Duodenal mucosa (tissue), 2 donors: Measurements from ENCODE around the gene CDH19.

Experiments used
- H3K27ac ChIP-seq: one replicate; pipeline ENCODE4 v1.7.0; 2013; ENCODE audit warnings: low read depth, low read length
- H3K27me3 ChIP-seq, 2 donors: one replicate each; pipeline ENCODE4 v1.7.0; 2013; ENCODE audit warnings: low read length in 2 of 2, control low read depth in 1 of 2; ENCODE audit not compliant: insufficient read depth in 2 of 2, control insufficient read depth in 1 of 2
- H3K36me3 ChIP-seq, 2 donors: one replicate each; pipeline ENCODE4 v1.7.0; 2013; ENCODE audit warnings: low read length in 2 of 2, control low read depth in 1 of 2; ENCODE audit not compliant: insufficient read depth in 2 of 2, control insufficient read depth in 1 of 2
- H3K4me1 ChIP-seq, 2 donors: one replicate each; pipeline ENCODE4 v1.7.0; 2013; ENCODE audit warnings: low read length in 2 of 2, control low read depth in 1 of 2; ENCODE audit not compliant: insufficient read depth in 2 of 2, control insufficient read depth in 1 of 2
- H3K4me3 ChIP-seq, 2 donors: one replicate each; pipeline ENCODE4 v1.7.0; 2013; ENCODE audit warnings: low read length in 2 of 2, low read depth in 1 of 2
- H3K9ac ChIP-seq, 2 donors: one replicate each; pipeline ENCODE4 v1.7.0; 2013; ENCODE audit warnings: low read length in 2 of 2, low read depth in 1 of 2
- H3K9me3 ChIP-seq, 2 donors: one replicate each; pipeline ENCODE4 v1.7.0; 2013; ENCODE audit warnings: low read length in 2 of 2, control low read depth in 1 of 2; ENCODE audit not compliant: control insufficient read depth in 1 of 2

CDH19 gene, protein sequence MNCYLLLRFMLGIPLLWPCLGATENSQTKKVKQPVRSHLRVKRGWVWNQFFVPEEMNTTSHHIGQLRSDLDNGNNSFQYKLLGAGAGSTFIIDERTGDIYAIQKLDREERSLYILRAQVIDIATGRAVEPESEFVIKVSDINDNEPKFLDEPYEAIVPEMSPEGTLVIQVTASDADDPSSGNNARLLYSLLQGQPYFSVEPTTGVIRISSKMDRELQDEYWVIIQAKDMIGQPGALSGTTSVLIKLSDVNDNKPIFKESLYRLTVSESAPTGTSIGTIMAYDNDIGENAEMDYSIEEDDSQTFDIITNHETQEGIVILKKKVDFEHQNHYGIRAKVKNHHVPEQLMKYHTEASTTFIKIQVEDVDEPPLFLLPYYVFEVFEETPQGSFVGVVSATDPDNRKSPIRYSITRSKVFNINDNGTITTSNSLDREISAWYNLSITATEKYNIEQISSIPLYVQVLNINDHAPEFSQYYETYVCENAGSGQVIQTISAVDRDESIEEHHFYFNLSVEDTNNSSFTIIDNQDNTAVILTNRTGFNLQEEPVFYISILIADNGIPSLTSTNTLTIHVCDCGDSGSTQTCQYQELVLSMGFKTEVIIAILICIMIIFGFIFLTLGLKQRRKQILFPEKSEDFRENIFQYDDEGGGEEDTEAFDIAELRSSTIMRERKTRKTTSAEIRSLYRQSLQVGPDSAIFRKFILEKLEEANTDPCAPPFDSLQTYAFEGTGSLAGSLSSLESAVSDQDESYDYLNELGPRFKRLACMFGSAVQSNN

DNA sequence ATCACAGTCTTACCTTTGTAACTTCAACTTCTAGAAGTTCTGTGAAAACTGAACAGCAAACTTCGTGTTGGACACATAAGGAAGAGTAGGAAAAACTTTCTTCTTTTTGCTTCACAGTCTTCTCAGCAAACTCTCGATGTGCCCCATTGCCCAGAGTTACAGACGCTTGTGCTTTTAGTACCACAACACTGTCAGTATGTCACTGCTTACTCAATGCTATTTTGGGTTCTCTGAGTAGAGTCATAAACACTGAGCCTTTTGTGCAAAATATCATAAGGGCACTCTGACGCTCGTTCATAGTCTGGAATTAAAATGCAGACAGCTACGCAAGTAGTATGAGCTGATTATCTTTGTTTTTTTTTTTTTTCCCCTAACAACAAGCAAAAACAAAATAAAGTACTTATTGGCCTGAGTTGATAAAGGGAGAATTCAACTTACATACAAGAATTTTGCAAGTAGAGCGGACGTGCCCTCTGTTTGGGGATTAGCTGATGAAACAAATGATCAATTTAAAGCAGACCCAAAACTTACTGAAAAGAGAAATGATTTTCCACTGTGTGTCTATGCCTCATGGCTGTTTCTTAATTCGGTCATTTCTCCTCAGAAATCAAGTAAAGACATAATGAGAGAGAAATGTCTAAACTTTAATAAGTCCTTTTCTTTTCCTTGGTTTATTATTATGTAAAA lies at the start of gene CDH19:
Gene CDH19 (minus strand): TSS at position 150 of the 687 bp plus-strand sequence. CDS start 31,886 bp downstream, outside the sequence.
- H3K9ac ChIP-seq = no peak within 1 kb of the TSS
- no peak within 1 kb of the TSS for H3K4me3 ChIP-seq
- H3K27me3 ChIP-seq = no peaks in the 10 kb centered on the region
- no peaks in the 10 kb centered on the region for H3K36me3 ChIP-seq
- no peaks in the 10 kb centered on the region for H3K9me3 ChIP-seq
- H3K4me1 ChIP-seq = no peaks in the 10 kb centered on the region
- no peak within 1 kb of the TSS for H3K27ac ChIP-seq

DNA sequence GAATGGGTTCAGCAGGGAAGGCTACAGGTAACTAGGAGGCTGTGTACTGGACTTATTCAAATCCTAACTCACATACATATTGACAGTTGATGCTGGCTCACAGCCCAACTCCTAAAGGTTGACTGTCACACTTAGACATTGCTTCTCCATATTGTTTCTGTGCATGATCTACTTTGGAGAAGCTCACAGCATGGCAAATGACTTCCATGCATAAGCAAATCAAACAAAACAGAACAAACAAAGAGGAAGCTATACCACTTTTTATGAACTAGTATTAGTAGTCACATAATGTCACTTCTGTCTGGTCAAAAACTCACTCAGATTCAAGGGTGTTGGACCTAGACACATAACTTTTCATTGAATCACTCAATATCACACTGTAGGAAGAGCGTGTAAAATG lies 43.8 kb upstream of the CDH19 start:
- no peaks in the 10 kb centered on the region for H3K4me1 ChIP-seq

DNA sequence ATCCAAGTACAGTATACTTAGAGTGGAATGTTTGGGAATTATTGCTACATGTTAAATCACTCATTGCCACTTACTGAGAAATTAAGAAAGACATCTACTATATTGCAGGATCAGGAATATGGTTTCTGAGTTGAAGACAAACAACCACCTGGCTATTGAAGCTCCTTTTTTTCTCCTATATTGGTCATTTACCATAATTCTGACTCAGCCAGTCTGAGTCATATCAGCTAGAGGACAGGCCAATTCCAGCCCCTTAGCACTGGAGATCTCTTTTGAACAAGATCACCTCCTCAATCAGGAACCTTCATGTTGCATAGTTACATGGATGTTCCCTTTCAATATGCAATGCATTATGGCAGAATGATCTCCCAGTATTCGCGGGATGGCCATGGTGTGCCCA lies 42.7 kb upstream of the CDH19 start:
- Histone ChIP-seq H3K27ac (no peak overlapping the region), H3K9me3 (no peaks in the 10 kb centered on the region), H3K36me3 (no peaks in the 10 kb centered on the region), H3K9ac (no peak overlapping the region), H3K27me3 (no peaks in the 10 kb centered on the region), H3K4me1 (no peaks in the 10 kb centered on the region), H3K4me3 (no peak overlapping the region)

More for the DNA sequence above, 43.8 kb upstream of the CDH19 start:
- Histone ChIP-seq H3K27ac (no peak overlapping the region), H3K36me3 (no peaks in the 10 kb centered on the region), H3K9me3 (no peaks in the 10 kb centered on the region), H3K9ac (no peak overlapping the region), H3K27me3 (no peaks in the 10 kb centered on the region), H3K4me3 (no peak overlapping the region)

DNA sequence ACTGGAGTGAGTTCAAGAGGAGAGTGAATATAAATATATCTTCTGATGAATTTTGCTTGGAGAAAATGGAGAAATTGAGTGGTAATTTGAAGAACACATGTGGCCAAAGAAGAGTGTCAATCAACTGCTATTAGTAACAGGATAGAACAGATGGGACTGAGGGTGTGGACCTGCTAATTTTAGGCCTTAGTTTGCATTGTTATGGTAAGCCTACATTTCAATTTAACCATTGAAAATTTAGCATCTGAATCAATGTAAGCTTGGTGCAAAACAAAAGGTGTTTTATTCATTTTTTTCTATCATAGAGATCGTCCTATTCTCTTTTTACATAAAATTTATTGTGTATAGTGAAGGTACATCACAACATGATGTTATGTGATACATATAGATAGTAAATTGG lies 42.1 kb upstream of the CDH19 start:
- Histone ChIP-seq H3K9ac (no peak overlapping the region), H3K9me3 (no peaks in the 10 kb centered on the region), H3K27me3 (no peaks in the 10 kb centered on the region), H3K4me3 (no peak overlapping the region), H3K4me1 (no peaks in the 10 kb centered on the region), H3K27ac (no peak overlapping the region), H3K36me3 (no peaks in the 10 kb centered on the region)

DNA sequence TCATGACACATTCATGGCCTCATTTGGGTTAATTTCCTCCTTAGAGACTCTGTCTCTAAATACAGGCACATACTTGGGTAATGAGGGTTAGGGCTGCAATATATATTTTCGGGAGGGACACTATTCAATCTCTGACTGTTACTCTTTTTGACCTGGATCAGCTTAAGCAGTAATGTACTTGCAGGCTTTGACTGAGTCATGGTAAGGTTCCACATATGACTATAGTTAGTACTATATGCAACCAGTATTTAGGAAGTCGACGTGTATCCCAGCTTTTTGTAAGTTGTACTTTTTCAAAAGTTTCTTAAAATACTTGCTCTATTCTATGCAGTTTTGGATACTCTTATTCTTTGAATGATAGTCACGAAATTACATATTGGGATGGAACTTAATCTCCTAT lies 37.2 kb upstream of the CDH19 start:
- H3K27me3 ChIP-seq = no peaks in the 10 kb centered on the region
- H3K4me1 ChIP-seq = no peaks in the 10 kb centered on the region
- H3K27ac ChIP-seq = no peak overlapping the region
- no peak overlapping the region for H3K9ac ChIP-seq
- no peaks in the 10 kb centered on the region for H3K9me3 ChIP-seq
- no peaks in the 10 kb centered on the region for H3K36me3 ChIP-seq
- no peak overlapping the region for H3K4me3 ChIP-seq

DNA sequence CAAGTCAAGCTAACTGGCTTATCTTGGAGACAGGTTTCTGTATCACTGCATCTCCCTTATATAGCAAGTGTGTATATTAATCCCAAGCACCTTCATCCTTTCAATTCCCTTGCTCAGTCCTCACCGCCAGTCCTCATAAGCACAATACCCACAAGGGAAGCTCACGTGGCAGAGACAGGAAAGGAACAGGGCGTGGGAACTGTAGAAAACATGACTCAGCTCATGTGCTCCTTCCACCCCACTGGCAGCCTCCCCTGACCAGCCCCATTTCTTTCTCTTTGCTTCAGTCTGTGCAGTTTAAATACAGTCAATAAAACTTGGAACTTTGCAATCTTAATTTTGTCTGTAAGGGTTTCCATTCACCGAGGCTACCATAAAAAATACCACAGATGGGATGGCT lies 36.5 kb upstream of the CDH19 start:
- Histone ChIP-seq H3K9ac (no peak overlapping the region), H3K36me3 (no peaks in the 10 kb centered on the region), H3K27me3 (no peaks in the 10 kb centered on the region), H3K4me1 (no peaks in the 10 kb centered on the region), H3K4me3 (no peak overlapping the region), H3K27ac (no peak overlapping the region), H3K9me3 (no peaks in the 10 kb centered on the region)

DNA sequence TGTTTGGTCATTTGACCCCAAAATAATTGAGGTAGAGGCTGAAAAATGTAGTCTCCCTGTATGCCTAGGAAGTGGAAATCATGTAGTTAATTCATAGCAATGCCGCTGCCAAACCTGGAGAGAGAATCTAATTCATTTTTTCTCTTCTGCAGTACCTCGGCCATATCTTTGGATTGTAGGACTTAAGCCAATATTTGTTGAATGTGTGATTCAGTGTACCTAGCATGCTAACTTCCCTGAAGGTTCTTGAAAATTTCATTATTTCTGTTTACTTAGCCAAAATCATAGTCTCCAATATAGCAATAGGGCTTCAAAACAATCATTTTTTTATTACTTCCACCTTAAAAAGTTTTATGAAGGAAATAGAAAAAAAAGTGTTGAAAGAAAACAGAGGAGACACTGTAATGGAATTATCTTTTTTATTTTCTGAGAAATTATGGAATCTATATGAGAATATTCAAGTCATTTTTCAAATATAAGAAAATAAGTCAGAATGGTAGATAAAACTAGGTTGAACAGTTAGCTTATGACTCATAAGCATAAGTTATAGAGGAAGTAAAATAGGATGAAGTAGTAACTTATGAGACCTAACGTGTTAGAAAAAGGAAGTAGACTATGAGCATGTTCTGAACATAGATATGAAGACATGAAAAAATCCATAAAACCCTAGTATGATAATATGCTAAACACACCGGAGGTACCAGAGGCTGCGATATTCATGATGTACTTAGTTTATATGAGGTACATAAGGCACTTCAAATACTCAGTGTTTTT lies 35.2 kb upstream of the CDH19 start:
- Histone ChIP-seq H3K4me1 (no peaks in the 10 kb centered on the region), H3K4me3 (no peak overlapping the region), H3K9me3 (no peaks in the 10 kb centered on the region), H3K36me3 (no peaks in the 10 kb centered on the region), H3K9ac (no peak overlapping the region), H3K27ac (no peak overlapping the region), H3K27me3 (no peaks in the 10 kb centered on the region)

DNA sequence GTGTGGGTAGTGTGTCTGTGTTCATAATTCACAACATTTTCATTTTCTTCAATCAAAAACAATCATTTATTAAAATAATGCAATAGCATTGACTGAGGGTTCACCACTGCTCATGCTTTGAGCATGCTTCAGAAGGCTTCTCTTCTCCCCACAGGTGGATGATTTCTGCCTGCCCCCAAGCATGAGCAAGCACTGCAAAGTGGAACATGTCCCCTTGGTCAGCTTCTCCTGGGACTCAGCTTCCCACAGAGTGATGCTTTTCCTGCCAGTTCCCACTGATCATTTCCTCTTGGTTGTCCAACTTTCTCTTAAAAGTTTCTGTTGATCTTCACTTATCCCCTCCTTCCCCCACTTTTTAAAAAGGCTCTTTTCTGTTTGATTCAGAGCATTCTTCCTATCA lies 31.5 kb upstream of the CDH19 start:
- Histone ChIP-seq H3K27me3 (no peaks in the 10 kb centered on the region), H3K36me3 (no peaks in the 10 kb centered on the region), H3K27ac (no peak overlapping the region), H3K9ac (no peak overlapping the region), H3K9me3 (no peaks in the 10 kb centered on the region), H3K4me3 (no peak overlapping the region), H3K4me1 (no peaks in the 10 kb centered on the region)

DNA sequence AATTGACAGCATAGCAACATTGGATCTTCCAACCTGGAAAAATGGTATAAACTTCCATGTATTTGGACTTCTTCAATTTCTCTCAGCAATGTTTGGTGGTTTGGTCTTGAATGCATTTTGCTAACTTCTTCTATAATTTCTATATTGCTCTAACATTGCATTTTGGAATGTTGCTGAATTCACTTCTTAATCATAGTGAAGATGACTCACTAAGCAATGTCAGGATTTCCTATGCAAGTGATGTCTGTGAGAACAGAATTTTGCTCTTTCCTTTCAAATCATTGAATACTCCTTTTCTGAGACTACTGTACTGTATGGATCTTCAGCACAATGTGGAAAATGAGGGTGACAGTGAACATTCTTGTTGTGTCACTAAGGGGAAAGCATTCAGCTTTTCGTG lies 28.9 kb upstream of the CDH19 start:
- Histone ChIP-seq H3K4me1 (no peaks in the 10 kb centered on the region), H3K4me3 (no peak overlapping the region), H3K9ac (no peak overlapping the region), H3K27ac (no peak overlapping the region), H3K9me3 (no peaks in the 10 kb centered on the region), H3K36me3 (no peaks in the 10 kb centered on the region), H3K27me3 (no peaks in the 10 kb centered on the region)
